ENCODE measurements around the gene TLE5.
"Not testable (repeated sequence)": the region's sequence is repeated elsewhere in the genome, so short reads cannot be mapped to it uniquely, and the experiment has no call there.

Gene TLE5

GRCh38 chr19:3095441-3096191 lies 33.3 kb upstream of the TLE5 start:
- no peak for DNase-seq

DNA sequence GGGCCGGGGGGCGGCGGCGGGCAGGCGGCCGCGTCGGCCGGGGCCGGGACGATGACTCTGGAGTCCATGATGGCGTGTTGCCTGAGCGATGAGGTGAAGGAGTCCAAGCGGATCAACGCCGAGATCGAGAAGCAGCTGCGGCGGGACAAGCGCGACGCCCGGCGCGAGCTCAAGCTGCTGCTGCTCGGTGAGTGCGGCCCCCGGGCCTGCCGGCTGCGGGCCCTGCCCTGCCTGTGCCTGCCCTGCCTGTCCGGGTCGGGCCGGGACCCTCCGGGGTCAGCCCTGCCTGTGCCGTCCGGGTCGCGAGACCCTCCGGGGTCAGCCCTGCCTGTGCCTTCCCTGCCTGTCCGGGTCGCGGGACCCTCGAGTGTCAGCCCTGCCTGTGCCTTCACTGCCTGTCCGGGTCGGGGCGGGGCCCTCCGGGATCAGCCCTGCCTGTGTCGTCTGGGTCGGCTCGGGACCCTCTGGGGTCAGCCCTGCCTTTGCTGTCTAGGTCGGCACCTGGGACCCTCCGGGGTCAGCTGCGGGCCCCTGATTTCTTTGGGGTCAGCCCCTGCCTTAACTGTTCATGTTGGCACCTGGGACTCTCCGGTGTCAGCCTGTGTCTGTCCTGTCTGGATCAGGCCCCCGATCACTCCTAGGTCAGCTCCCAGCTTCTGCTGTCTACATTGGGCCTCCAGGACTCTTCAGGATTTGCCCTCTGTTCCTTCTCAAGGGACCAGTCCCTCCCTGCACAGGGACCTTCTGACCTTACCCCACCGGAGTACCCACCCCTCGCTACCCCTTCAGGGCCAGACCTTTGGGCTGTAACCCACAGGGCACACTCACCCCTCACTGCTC lies 32.5 kb upstream of the TLE5 start:
- DNase-seq, result peak; percentile 6

- DNase-seq, result not testable (repeated sequence)
Measured at GRCh38 chr19:3089299-3089855, 27.1 kb upstream of the TLE5 start.

DNA sequence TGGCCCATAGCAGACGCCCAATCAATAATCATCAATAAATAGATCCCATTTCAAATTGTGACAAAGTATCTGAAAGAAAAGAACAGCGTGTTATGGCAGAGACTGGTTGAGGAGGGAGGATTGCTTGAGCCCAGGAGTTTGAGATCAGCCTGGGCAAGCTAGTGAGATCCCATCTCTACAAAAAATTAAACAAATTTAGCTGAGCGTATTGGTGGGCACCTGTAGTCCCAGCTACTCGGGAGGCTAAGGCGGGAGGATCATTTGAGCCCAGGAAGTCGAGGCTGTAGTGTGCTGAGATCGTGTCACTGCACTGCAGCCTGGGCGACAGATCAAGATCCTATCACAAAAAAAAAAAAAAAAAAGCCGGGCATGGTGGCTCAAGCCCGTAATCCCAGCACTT lies 25.5 kb upstream of the TLE5 start:
- no peak for DNase-seq

GRCh38 chr19:3084943-3085342 lies 22.6 kb upstream of the TLE5 start:
- DNase-seq, result no peak

DNA sequence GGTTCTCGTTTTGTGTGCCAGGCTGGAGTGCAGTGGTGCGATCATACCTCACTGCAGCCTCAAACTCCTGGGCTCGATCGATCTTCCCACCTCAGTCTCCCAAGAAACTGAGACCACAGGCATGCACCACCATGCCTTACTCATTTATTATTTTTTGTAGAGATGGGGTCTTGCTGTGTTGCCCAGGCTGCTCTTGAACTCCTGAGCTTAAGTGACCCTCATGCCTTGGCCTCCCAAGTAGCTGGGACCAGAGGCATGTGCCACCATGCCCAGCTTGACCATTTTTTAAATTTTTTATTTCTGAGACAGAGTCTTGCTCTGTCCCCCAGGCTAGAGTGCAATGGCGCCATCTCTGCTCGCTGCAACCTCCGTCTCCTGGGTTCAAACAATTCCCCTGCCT lies 21.7 kb upstream of the TLE5 start:
- no peak for DNase-seq

DNA sequence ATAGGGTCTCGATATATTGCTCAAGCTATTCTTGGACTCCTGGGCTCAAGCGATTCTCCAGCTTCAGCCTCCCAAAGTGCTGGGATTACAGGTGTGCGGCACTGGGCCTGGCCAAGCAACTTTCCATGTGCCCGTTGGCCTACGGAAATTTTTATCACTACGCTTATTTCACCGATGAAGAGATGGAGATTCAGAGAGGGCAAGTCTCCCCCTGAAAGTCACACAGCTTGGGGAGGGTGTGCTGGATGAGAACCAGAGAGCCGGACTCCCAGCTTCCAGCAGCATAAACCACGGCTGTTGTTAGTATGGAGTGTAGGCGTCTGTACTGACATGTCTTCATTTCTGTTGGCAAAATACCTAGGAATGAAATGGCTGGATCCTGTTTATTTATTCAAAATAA lies 20.0 kb upstream of the TLE5 start:
- no peak for DNase-seq

DNA sequence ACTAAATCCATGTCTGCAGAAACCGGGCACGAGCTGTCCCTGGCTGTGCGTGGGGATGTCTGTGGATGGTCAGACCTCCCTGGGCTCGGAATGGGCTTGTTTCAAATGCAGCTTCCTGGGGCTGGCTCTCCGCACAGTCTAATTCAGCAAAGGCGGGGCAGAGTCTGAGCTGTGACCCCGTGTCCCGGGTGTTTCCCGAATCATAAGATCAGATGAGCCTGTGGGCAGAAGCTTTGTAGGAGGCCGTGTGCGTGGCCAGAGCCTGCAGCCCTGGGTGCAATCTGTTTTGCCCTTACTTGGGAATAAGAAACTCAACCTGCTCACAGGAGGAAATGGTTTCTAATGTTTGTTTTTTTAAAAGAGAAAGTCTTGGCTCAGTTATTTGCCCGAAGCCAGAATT lies 18.0 kb upstream of the TLE5 start:
- DNase-seq, result no peak

DNA sequence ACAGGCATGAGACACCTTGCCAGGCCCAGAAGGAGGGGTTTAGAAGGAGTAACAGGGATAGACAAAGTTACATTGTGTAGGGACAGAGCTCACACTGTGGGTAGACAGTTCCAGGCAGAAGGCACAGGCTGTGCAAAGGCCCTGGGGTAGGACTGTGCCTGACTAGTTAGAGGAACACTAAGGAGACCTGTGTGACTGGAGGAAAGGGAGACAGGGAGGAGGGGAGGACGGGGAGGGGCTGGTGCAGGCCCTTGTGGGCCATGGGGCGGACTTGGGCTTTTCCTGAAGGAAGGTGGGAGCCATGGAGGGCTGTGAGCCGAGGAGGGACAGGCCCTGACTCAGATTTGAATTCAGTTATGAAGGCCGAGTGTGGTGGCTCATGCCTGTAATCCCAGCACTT lies 17.3 kb upstream of the TLE5 start:
- no peak for DNase-seq

- peak; percentile 44 for DNase-seq
Measured at GRCh38 chr19:3075605-3076431, 13.5 kb upstream of the TLE5 start.

DNA sequence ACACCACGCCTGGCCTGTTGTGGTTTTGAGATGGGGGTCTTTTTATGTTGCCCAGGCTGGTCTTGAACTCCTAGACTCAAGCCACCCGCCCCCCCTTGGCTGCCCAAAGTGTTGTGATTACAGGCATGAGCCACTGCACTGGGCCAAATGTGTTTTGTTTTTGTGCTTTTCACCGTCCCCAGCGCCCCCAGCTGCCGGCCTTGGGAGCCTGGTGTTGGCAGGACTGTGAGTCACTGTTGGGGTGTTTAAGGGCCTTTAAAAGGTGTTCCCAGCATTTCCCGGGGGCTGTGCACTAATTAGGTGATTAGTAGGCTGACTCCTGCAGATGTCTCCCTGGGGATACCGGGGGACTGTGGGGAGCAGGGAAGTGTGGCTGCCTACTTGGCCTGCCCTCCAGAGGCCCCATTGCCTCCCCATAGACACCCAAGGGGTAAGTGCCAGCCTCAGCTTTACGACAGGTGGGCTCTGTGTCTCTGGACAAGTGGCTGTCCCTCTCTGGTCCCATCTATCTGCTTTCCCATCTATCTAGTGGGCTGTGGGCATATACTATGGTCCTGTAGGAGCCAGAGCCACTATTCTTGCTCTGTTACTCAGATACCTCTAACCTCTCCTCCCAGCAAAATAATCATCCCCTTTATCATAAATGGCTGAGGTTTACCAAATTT lies 11.8 kb upstream of the TLE5 start:
- no peak for DNase-seq

GRCh38 chr19:3073159-3073563 lies 10.9 kb upstream of the TLE5 start:
- DNase-seq, result no peak

DNA sequence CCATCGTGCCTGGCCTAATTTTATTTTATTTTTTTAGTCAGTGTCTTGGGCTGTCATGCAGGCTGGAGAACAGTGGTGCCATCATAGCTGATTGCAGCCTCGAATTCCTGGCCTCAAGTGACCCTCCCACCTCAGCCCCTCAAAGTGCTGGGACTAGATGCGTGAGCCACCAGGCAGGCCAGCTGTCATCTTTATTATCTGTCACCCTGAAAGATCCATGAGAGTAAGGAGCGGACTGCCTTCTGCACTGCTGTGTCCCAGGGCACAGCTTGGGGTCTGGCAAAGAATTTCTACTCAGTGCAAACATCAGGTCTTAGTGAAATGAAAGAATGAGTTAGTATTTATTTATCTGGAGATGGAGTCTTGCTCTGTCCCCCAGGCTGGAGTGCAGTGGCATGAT lies 9.5 kb upstream of the TLE5 start:
- DNase-seq, result no peak

DNA sequence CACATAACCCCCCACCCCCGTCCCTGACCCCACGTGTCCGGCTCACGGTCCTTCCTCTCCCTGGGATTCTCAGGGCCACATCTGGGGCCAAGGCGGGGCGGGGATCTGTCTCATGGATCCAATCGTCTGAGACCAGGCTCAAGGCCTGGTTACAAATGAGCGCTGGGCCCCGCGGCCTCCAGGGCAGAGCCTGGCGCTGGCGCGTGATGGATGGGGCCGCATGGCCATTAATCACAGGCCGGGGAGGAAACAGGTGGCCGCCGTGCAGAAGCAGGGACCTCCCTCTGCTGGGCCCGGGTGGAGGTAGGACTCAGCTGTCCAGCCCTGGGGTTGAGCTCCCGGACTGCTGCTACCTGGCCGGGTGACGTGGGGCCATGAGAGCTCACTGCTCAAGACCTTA lies 5.8 kb upstream of the TLE5 start:
- no peak for DNase-seq

GRCh38 chr19:3067563-3067962 lies 5.3 kb upstream of the TLE5 start:
- DNase-seq, result no peak

DNA sequence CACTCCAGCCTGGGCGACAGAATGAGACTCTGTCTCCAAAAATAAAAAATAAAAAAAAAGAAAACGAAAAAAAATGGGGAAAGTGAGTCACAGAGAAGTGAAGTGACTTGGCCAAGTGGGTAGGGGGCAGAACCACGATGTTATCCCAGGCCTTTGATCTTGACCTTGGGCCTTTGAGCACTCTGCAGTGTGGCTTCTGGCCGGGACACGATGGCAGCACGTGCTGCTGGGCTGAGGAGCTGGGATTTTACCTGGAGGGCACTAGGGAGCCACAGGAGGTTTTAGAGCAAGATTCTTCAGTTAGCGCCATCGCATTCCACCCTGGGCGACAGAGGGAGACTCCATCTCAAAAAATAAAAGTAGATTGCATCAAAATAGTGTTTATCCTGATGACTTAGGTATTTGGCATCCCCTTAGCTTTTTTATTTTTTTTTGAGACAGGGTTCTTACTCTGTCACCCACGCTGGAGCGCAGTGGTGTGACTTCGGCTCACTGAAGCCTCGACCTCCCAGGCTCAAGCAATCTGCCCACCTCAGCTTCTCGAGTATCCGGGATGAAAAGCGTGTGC lies 4.3 kb upstream of the TLE5 start:
- DNase-seq, result no peak

DNA sequence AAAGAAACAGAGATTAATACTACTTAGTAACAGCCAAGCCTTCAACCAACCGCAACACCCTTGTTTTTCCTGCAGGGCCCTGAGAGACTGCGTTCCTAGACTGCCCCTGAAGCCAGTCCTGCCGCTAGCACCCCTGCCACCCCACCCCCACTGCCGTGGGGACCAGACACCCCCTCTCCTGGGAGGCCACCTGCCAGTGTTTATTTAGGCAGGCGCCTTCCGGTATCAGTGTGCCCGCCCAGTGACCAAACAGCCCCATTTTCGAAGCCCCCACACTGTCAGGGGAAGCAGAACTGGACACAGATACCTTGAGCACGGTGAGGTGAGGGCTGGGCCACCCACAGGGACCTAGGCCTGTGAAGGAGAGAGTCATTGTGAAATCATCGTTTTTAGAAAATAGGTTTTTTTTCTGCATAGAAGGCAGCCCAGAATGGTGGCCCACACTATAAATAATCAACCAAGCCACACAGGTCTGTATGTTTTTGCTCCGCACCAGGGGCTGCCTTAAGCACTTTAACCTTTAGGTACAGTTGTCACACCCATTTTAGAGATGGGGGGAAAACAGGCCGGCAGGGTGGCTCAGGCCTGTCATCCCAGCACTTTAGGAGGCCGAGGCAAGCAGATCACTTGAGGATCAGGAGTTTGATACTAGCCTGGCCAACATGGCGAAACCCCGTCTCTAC lies 3.5 kb upstream of the TLE5 start:
- no peak for DNase-seq

DNA sequence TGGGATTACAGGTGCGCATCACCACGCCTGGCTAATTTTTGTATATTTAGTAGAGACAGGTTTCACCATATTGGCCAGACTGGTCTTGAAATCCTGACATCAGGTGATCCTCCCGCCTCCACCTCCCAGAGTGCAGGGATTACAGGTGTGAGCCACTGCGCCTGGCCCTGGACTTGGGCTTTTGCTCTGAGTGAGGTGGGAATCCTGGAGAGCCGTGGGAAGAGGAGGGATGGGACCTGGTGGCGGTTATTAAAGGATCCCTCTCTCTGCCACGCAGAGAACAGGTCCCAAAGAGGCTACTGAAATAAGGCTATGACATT lies 1.7 kb upstream of the TLE5 start:
- no peak for DNase-seq

GRCh38 chr19:3061182-3062161 lies 823 bp downstream of the TLE5 start:
- peak; percentile 3 for DNase-seq

DNA sequence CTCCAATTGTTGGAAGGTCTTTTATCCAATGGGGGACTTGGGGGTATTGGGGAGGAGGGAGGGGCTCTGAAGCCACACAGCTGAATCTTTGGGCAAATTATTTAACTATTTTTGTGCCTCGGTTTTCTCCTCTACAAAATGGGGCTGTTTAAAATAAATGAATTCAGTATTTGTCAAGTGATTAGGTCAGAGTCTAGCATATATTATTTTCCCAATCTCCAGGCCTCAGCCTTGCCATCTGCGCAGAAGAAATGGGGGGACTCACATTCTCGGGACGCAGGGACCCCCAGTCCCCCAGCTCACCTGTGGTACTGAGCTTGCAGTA lies 1.5 kb downstream of the TLE5 start:
- DNase-seq, result no peak

GRCh38 chr19:3059653-3060052 lies 2.6 kb downstream of the TLE5 start:
- no peak for DNase-seq

All from OCI-M1 (cell line).